Lung (tissue), 12 donors: Measurements from ENCODE around the gene GAB2. TPM values are rescaled to one million over a fixed set of nuclear protein-coding genes. Genes with fewer than 3 reads are reported as not detected.

Experiments
- ATAC-seq: fragments of 200-7000 bp; cut with Tn5 transposase; one replicate; pipeline ENCODE4 v1.9.1; 2020; ENCODE audit warnings: moderate number of reproducible peaks; ENCODE audit not compliant: insufficient read depth, low FRiP score
- DNase-seq, 3 donors: peaks; one replicate each; pipeline ENCODE4 v3.0.0-alpha.2; 2013 to 2017
- H3K27ac ChIP-seq, 2 donors: one replicate each; pipeline ENCODE4 v1.5.1; 2013; ENCODE audit warnings: mild to moderate bottlenecking in 2 of 2, moderate library complexity in 2 of 2, control low read depth in 1 of 2, inconsistent platforms in 1 of 2, low read depth in 1 of 2, low read length in 1 of 2
- H3K27me3 ChIP-seq, 3 donors: one replicate each; pipeline ENCODE4 v1.5.1; 2013; ENCODE audit warnings: low read length in 2 of 3; ENCODE audit not compliant: control insufficient read depth in 3 of 3, insufficient read depth in 3 of 3
- H3K36me3 ChIP-seq, 4 donors: one replicate each; pipeline ENCODE4 v1.5.1; 2013; ENCODE audit warnings: low read length in 4 of 4, mild to moderate bottlenecking in 1 of 4, moderate library complexity in 1 of 4; ENCODE audit not compliant: control insufficient read depth in 4 of 4, insufficient read depth in 4 of 4
- H3K4me1 ChIP-seq, 5 donors: one replicate each; pipeline ENCODE4 v1.5.1; 2013; ENCODE audit warnings: low read length in 5 of 5, mild to moderate bottlenecking in 2 of 5, moderate library complexity in 1 of 5; ENCODE audit not compliant: control insufficient read depth in 5 of 5, insufficient read depth in 5 of 5
- H3K4me3 ChIP-seq: one replicate; pipeline ENCODE4 v1.5.1; 2013; ENCODE audit warnings: mild to moderate bottlenecking, control low read depth, moderate library complexity
- H3K9ac ChIP-seq, 2 donors: one replicate each; pipeline ENCODE4 v1.5.1; 2013; ENCODE audit warnings: low read length in 2 of 2, control low read depth in 1 of 2; ENCODE audit not compliant: insufficient read depth in 1 of 2
- H3K9me3 ChIP-seq, 4 donors: one replicate each; pipeline ENCODE4 v1.5.1; 2013; ENCODE audit warnings: low read length in 3 of 4, mild to moderate bottlenecking in 1 of 4, moderate library complexity in 1 of 4; ENCODE audit not compliant: control insufficient read depth in 4 of 4, insufficient read depth in 3 of 4
- WGBS, 2 donors: extraction: QIAGEN DNeasy Blood & Tissue Kit; methylation state at CpG; one replicate each; pipeline ENCODE4 v1.1.7; 2013; 5-methylcytosine and 5-hydroxymethylcytosine counted together
- polyA plus RNA-seq, 2 donors: library from polyadenylated mRNA; stranded (reverse); fragments of 200-250 nt; gene quantifications; one replicate each; pipeline ENCODE4 v1.2.1, GENCODE V29; 2013
- total RNA-seq, 2 donors: library from RNA; depleted of rRNA in 1 of 2; stranded (reverse); fragments of >200 nt in 1 of 2; gene quantifications; one replicate each; pipeline ENCODE4 v1.2.1, GENCODE V29; 2014 to 2021
- TF ChIP-seq, protein P1 (sequence below): IDR thresholded peaks from 2 replicates; pipeline ENCODE4 v1.5.1; 2012; ENCODE audit warnings: mild to moderate bottlenecking; ENCODE audit errors: control extremely low read depth, extremely low read depth
- donor health status: control.
- donor health status: control.
- donor health status: Bipolar disorder and iron deficiency.
- donor health status: healthy.
- donor health status: DM: yes; HTN: yes; CAD: no.

The GAB2 gene
- total and polyA plus RNA-seq, 4 donors: 17.8 to 47.9 (median 23.1) TPM

DNA sequence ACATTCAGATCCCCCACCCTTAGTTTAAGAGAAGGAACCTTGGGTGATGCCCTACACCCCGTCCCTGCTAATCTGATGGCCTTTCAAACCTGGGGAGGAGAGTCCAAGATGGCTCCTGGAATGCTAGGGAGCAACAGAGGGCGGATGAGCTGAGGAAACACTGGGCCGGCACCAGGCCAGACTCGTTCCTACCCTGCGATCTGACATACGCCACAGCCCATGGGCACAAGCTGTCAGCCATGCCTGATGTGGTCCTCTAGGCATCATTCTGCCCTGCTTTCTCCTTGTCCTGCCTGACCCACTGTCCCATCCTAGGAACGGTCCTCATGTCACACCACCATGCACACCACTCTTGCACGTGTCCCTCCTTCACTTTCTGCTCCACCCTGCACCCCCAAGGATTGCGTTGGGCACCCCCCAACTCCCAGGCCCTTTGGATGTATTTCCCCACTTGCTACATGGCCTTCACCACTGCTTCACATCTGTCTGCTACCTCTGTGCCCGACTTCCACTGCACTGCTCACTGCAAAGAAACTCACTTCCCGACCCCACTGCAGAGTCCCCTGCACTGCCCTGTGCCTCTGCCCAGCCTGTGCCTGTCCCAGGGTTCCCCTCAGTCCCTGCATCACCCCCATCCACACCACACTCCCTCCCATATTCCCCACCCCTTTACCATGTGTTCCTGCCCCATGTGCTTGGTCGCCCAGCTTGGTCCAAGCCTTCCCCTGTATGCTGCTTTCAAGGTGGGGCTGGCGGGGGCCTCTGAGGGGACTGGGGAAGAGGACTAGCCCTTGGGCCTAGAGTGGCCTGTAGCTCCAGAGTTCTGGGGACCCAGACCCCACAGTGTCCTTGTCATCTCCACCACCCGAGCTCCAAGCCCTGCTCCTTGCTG is 199.7 kb downstream of the GAB2 start:
- no peak overlapping the region for H3K9ac ChIP-seq
- DNase-seq: peak in 1 of 3 donors; percentile 8
- TF ChIP-seq, protein P1, sequence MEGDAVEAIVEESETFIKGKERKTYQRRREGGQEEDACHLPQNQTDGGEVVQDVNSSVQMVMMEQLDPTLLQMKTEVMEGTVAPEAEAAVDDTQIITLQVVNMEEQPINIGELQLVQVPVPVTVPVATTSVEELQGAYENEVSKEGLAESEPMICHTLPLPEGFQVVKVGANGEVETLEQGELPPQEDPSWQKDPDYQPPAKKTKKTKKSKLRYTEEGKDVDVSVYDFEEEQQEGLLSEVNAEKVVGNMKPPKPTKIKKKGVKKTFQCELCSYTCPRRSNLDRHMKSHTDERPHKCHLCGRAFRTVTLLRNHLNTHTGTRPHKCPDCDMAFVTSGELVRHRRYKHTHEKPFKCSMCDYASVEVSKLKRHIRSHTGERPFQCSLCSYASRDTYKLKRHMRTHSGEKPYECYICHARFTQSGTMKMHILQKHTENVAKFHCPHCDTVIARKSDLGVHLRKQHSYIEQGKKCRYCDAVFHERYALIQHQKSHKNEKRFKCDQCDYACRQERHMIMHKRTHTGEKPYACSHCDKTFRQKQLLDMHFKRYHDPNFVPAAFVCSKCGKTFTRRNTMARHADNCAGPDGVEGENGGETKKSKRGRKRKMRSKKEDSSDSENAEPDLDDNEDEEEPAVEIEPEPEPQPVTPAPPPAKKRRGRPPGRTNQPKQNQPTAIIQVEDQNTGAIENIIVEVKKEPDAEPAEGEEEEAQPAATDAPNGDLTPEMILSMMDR: no peak
- no peaks in the 10 kb centered on the region for H3K4me1 ChIP-seq
- WGBS, 2 donors: 94 to 99% methylated on average over 14 of the region's 14 CpGs
- H3K36me3 ChIP-seq: peaks cover 18 to 73% (median 25%) of the 10 kb centered on the region in 4 donors
- no peak overlapping the region for H3K4me3 ChIP-seq
- no peaks in the 10 kb centered on the region for H3K27me3 ChIP-seq
- no peaks in the 10 kb centered on the region for H3K9me3 ChIP-seq
- no peak overlapping the region for H3K27ac ChIP-seq
- ATAC-seq: no peak

DNA sequence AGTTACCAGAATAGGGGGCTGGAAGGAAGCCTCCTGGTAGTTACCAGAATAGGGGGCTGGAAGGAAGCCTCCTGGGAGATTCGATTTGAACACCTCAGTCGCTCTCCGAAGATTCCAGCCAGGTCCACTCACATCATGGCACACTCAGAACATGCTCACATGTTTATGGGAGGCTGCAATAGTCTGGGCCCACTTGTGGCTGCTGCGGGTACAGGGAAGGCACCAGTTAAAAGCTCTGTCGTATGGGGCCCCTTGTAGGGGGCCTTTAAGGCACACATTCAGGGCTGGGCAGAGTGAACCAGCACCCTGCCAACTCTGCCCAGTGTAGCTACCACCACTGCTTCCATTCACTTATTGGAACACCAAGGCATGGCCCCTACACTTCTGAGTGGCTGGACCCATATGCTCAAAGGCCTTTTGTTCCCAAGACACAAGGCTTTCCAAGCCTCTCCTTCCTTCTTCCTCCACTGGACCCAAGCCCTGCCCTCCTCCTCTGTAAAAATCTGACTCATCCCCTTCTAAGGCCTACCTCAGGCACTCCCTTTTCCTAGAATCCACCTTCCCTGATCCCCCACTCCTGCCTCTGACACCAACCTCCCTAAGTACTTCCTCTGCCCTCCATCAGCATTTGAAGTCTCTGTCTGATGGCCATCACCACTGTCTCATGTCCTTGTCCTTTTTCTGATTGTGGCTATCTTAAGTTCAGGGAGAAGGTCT is 200.9 kb downstream of the GAB2 start:
- ATAC-seq: no peak
- H3K36me3 ChIP-seq: peaks cover 17 to 68% (median 25%) of the 10 kb centered on the region in 4 donors

DNA sequence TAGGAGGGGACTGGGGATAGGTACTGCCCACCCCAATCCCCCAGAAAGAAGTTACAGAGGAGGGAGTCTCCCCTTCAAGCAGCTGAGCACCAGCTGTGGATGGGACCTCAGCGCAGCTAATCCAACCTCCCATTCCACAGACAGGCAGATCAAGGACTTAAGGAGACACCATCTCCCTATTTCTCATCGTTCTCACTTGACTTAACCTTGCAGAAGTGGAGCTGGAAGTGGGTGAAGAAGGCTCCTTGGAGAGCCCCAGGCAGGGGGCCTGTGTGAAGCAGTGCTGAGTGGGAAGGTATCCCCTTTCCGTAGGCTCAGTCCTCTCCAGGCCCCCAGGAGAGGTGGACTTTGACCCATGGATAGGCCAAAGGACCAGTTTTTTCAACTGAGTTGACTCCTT is 201.6 kb downstream of the GAB2 start:
- H3K27me3 ChIP-seq: no peaks in the 10 kb centered on the region
- H3K4me1 ChIP-seq: peaks cover 0 to 2% (median 0%) of the 10 kb centered on the region in 5 donors
- no peaks in the 10 kb centered on the region for H3K9me3 ChIP-seq
- 87 to 96% methylated on average over 3 of the region's 3 CpGs for WGBS, 2 donors
- DNase-seq (peak in 1 of 3 donors; percentile 10), ATAC-seq (no peak)
- H3K9ac ChIP-seq: no peak overlapping the region
- H3K4me3 ChIP-seq: no peak overlapping the region
- TF ChIP-seq, protein P1: no peak
- H3K27ac ChIP-seq: no peak overlapping the region
- H3K36me3 ChIP-seq: peaks cover 10 to 61% (median 22%) of the 10 kb centered on the region in 4 donors

More for the DNA sequence above, 200.9 kb downstream of the GAB2 start:
- DNase-seq: peak in 1 of 3 donors; percentile 6
- peaks cover 0 to 2% (median 0%) of the 10 kb centered on the region in 5 donors for H3K4me1 ChIP-seq
- 95 to 100% methylated on average over 5 of the region's 5 CpGs for WGBS, 2 donors
- no peak overlapping the region for H3K27ac ChIP-seq
- H3K9me3 ChIP-seq: no peaks in the 10 kb centered on the region
- no peak overlapping the region for H3K4me3 ChIP-seq
- H3K27me3 ChIP-seq: no peaks in the 10 kb centered on the region
- TF ChIP-seq, protein P1: no peak
- no peak overlapping the region for H3K9ac ChIP-seq
